NCI-H524 treated with DMSO at 0.1 percent for 48 hours (cell line): ENCODE results near the gene SGPP1.
A peak's percentile ranks its signal among the peaks of the same experiment; 100 is the strongest.
"Not testable (repeated sequence)": the region's sequence is repeated elsewhere in the genome, so short reads cannot be mapped to it uniquely, and the experiment has no call there.

Experiments used
- DNase-seq: peaks from one replicate; lab custom pipeline; 2025; lab: John Stamatoyannopoulos, UW

SGPP1 gene, protein sequence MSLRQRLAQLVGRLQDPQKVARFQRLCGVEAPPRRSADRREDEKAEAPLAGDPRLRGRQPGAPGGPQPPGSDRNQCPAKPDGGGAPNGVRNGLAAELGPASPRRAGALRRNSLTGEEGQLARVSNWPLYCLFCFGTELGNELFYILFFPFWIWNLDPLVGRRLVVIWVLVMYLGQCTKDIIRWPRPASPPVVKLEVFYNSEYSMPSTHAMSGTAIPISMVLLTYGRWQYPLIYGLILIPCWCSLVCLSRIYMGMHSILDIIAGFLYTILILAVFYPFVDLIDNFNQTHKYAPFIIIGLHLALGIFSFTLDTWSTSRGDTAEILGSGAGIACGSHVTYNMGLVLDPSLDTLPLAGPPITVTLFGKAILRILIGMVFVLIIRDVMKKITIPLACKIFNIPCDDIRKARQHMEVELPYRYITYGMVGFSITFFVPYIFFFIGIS

GRCh38 chr14:63727736-63728728, at the start of gene SGPP1:
SGPP1 (minus strand) TSS chr14:63728065; CDS start chr14:63727944, 121 bp downstream.
- DNase-seq = peak; percentile 79

GRCh38 chr14:63777024-63777423, 49.2 kb upstream of the SGPP1 start:
- DNase-seq = no peak

GRCh38 chr14:63773504-63773903, 45.6 kb upstream of the SGPP1 start:
- DNase-seq = no peak

- DNase-seq = peak; percentile 13
Observed at GRCh38 chr14:63770187-63770807, 42.4 kb upstream of the SGPP1 start.

- no peak for DNase-seq
Observed at GRCh38 chr14:63766611-63767010, 38.7 kb upstream of the SGPP1 start.

GRCh38 chr14:63764620-63765139, 36.8 kb upstream of the SGPP1 start:
- no peak for DNase-seq

DNA sequence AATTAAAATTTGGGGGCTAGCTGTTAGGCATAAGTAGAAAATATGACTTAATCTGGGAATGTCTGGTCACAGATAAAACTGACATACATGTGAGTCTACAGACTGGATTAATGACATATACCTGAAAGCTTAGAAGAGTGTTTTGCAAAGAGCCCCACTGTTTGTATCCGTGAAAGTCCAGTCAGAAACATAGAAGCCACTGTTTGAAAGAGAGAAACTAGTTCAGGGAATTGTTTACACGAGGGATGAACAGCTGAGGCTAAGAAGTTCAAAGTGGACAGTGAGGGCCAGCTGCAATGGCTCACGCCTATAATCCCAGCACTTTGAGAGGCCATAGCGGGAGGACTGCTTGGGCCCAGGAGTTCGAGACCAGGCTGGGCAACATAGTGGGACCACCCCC, 36.2 kb upstream of the SGPP1 start:
- DNase-seq = no peak

DNA sequence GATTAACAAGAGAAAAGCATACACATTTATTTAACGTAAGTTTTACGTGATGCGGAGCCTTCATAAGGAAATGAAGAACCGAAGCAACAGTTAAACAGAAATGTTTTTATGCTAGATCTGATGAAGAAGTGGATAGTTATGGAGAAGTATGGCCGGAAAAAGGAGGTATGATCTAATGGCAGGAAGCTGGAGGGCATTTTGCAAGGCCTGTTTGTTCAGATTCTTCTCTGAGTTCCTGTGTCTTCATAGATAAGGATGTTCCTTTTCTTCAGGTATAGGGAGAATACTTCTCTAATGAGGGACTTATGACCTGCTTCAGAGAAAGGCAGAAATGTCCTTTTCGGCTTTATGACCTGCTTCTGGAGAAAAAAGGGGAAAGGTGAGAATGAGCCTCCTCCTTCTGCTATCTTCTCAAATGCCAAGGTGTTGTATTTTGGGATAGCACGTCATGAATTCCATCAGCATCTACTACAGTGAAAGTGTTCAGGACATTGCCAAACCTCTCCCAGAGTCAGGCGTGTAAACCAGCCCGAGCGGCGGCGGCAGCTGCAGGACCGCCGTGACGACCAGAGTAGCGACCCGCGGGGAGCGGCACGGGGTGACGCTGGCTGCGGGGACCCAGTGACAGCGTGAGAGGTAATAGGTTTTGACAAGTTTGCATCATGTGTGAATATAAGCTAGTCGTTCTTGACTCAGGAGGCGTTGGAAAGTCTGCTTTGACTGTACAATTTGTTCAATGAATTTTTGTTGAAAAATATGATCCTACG, 33.7 kb upstream of the SGPP1 start:
- DNase-seq = no peak

DNA sequence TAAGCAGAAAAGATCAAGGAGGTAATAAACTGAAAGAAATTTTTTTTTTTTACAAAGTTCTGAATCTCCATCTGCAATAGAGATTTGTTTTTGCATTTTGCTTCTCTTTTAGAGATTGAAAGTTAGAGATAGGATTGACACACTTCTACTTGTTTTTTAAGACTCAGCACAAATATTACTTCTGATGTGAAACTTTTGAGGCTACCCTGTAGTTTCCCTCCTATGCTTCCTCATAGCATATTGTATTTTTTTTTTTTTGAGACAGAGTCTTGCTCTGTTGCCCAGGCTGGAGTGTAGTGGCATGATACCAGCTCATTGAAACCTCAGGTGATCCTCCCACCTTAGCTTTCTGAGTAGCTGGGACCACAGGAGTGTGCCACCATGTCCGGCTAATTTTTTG, 32.1 kb upstream of the SGPP1 start:
- no peak for DNase-seq

DNA sequence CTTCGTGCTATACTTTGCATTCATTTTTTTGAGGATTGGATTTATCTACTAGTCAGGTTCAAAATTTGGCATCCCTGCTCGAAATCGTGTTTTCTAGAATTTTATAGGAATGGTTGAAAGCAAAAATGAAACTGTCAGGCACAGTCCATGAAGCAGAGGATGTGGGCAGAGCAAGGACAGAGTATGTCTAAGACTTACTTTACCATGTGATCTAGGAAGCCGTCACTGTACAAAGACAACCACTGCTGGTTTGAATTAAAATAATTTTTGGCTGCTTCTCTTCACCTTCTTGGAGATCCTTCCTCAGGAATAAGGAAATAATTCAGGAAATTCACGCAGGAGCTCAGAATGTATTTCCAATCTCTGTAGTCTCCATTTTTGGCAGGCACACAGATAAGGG, 31.6 kb upstream of the SGPP1 start:
- DNase-seq = no peak

DNA sequence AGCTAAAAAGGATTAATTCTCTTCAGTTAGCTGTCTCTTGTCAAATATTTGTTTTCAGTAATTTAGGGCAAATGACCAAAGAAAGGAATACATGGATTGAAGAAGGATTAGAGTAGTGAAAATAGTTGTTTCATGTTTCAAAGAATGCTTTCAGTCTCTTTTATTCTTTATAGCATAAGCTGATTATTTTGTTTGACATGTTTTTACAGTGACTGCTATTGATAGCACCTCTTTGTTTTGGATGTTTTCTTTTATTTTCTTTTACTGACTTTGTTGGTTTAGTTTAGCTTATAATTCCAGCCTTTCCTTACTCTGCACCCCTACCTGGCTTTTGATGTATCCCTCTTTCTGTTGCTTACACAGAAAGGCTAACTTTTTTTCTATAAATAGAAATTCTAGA, 29.3 kb upstream of the SGPP1 start:
- DNase-seq = no peak

GRCh38 chr14:63752449-63753169, 24.7 kb upstream of the SGPP1 start:
- no peak for DNase-seq

- DNase-seq = not testable (repeated sequence)
Observed at GRCh38 chr14:63751076-63751475, 23.2 kb upstream of the SGPP1 start.

DNA sequence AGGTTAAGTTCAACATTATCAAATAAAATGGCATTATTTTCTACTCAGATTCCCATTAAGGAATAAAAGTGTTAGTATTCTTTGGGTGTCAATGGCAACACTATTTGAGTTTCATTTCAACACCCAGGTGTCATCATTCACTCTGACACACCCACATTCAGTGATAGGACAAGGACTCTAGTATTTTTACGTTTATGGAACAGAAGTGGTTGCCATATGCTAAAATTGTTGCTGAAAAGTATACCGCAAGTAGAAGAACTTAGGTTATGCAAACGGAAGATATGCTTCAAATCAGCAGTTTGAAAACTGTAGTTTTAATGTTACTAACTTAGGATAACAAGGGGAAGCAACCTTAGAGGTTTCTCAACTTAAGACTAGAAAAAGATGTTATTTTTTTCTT, 20.0 kb upstream of the SGPP1 start:
- DNase-seq = no peak

GRCh38 chr14:63745858-63746425, 18.1 kb upstream of the SGPP1 start:
- no peak for DNase-seq

DNA sequence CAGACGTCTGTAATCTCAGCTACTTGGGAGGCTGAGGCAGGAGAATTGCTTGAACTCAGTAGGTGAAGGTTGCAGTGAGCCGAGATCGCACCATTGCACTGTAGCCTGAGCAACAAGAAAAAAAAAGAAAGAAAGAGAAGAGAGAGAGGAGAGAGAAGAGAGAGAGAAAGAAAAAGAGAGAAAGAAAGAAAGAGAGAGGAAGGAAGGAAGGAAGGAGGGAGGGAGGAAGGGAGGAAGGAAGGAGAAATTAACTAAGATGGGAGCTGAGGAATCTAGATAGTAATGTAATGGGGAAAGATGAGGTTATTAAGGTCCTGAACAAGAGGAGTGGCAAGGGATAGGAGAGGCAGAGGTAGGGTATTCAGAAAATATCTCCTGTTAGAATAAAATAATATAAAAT, 17.4 kb upstream of the SGPP1 start:
- DNase-seq = no peak

DNA sequence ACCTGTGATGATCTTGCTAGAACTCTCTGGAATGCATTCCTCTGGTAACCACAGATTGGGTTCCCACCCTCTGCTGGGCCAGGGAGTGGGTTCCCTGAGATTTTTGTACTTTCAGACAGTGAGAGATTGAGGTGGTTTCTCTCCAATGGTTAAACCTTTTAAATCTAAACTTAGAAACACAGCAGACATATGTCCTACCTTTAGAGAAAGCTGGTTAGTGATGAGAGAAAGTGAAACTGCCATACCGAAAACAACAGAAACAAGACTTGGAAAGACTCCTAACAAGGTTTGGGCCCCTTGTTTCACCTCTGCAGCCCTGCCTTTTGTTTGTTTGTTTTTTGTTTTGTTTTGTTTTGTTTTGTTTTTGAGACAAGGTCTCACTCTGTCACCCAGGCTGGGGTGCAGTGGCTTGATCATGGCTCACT, 9.7 kb upstream of the SGPP1 start:
- DNase-seq = no peak

DNA sequence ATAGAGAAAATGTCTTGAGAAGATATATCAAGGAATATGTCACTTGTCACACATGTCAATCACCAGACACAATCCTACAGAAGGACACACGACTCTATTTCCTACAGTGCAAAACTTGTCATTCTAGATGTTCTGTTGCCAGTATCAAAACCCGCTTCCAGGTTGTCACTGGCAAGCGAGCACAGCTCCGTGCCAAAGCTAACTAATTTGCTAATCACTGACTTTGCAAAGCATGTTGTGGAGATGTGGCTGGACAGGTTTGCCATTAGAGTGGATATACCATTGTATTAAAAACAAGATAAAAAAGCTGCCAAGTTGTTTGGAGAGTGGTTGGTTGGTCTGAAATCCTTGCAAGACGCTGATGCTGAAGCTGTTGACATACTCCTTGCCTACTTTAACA, 7.9 kb upstream of the SGPP1 start:
- DNase-seq = no peak

DNA sequence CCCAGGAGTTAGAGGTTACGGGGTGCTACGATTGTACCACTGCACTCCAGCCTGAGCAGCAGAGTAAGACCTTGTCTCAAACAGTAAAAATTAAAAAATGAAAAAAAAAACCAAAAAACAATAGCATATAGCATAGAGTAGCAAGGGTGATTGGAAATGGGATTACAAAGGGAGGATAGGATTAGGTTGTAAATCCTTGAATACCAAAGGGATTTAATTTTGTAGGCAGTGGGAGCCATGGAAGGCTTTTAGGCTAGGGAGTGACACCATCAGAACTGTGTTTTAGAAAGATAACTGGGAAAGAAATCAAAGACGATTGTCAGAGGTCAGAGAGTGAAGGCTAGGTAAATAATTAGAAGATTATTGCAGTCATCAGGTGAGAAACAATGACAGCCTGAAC, 2.8 kb upstream of the SGPP1 start:
- DNase-seq = no peak

GRCh38 chr14:63727231-63727735, 582 bp downstream of the SGPP1 start:
- no peak for DNase-seq
